ENCODE results near the gene NOS1AP. TPM values are rescaled to one million over a fixed set of nuclear protein-coding genes. Genes with fewer than 3 reads are reported as not detected.
A peak's percentile ranks its signal among the peaks of the same experiment; 100 is the strongest.
"Not testable (repeated sequence)": the region's sequence is repeated elsewhere in the genome, so short reads cannot be mapped to it uniquely, and the experiment has no call there.

Gene NOS1AP
- total RNA-seq, 2 donors from 2014 or later, result 11.3 to 14.4 TPM

DNA sequence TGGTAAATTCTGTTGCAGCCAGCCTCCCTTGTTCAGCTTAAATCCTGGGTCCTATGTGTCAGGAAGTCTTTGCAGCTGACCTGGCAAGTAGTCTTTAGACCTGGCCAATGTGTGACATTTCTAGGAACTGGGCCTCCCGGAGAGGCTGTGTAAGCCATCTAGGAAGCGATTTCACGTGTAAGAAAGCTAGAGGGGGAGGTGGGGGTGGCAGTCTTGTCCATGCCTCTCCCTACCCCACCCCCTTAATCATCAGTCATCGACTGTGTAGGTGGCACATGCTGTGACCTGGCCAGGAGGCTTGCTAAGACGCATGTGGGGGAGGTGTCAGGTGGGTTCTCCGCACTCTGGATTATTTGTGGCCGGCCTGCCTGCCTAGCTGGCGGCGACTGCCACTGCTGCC is 320.5 kb downstream of the NOS1AP start:
- intact Hi-C loops (cut with DNase I, micrococcal nuclease), result loop anchor here (5.0 to 10.0 kb wide), 2 partner anchors 333 to 335 kb away; no protein-coding TSS in a partner anchor
- ATAC-seq (no peak), DNase-seq (peak in 1 of 2 donors; percentile 6)

DNA sequence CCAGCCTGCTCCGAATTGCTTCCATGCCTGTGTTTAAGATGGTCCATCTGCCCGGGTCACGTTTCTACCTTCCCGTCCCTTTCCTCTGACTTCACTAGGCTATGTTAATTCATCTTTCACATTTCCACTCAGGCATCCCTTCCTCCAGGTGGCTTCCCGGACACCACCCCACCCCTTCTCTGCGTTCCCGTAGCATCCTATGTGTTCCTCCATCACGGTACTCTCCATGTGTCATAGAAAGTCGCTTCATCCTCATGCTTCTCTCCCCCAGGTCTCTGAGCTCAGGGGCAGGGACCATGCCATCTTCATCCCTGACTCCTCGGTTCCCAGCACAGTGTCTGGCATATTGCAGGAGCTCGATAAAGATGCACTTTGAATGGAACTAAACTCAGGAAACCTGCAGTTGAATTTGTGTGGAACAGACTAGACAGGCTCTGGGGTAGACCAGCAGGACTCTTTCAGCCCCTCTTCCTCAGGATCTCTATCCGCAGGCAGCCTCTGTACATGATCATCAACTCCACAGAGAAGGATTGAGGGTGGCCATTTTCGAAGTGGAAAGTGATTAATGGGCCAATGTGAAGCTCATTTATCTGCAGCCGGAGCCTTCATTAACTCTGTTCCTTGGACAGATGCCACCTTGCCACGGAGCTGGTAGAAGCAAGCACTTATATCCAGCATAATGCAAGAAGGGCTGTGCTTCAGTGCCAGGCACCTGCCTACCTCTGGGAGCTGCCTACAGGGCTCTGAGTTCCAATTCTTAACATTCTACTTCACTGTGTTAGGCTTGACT is 321.1 kb downstream of the NOS1AP start:
- intact Hi-C loops (cut with DNase I, micrococcal nuclease), result loop anchor here (5.0 to 10.0 kb wide), 2 partner anchors 333 to 336 kb away; no protein-coding TSS in a partner anchor
- DNase-seq, result no peak
- ATAC-seq, result no peak

DNA sequence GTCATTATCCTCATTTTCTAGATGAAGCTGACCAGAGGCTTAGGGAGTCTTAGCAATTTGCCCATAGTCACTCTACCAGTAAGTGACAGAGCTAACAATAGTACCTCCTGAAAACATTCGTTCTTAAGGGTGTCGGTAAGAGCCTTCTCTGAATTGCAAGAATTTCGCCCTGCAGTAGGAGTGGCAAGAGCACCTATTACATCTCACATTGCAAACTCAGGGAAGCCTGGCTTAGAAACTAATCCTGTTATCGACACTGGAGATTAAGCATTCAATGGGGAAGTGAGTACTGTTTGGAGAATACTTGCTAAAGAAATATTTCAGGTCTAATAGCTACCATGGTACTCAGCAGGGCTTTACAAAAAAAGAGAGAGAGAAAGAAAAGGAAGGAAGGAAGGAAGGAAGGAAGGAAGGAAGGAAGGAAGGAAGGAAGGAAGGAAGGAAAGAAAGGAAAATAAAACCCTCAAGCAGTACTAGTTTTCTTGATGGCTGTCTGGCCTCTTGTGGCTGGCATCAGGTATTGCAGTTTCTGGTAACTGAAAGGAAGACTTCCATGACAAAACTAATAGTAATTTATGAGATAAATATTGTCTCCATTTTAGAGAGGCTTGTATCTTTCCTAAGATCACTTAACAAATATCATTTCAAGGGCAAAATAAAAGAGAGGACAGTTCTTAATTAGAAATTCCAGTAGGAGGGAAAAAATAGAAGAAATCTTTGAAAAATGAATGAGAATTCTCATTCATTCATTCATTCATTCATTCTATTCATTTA is 322.5 kb downstream of the NOS1AP start:
- ATAC-seq (peak; percentile 62), DNase-seq (peak in 1 of 2 donors; percentile 34)
- intact Hi-C loops (cut with DNase I, micrococcal nuclease), result loop anchor here (5.0 to 10.0 kb wide), 2 partner anchors 335 to 337 kb away; no protein-coding TSS in a partner anchor

DNA sequence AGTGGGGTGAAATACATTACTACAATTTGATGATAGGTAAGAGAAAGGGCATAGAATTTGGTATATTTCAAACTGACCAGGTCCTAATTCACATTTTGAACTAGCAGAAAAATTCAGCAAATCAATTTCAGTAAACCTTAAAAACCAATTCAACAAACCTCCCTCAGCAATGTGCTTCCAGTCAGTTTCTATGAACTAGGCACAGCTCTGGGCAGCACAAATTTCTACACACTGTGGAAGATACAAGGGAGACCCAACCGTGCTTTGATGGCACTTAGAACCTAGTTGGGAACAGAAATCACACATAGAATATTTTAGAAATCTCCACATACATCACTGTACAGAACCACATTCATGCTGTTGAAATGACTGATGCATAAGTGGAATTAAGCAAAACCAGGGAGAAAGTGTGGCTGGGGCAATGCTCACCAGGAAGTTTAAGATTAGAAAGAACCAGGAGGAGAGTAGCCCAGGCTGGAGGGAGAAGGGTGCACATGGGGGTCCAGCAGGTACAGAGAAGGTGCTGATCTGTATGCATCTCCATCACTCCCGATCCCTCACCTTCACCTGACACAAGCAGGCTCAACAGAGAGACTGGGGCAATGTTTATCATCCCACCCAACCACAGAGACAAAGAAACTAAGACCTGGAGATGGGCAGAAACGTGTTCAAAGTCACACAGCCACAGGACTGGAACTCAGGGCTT is 326.9 kb downstream of the NOS1AP start:
- intact Hi-C loops (cut with DNase I, micrococcal nuclease), result loop anchor here in 1 of 2 donors (10.0 kb wide), 1 partner anchor 342 kb away; no protein-coding TSS in a partner anchor
- ATAC-seq, result no peak

DNA sequence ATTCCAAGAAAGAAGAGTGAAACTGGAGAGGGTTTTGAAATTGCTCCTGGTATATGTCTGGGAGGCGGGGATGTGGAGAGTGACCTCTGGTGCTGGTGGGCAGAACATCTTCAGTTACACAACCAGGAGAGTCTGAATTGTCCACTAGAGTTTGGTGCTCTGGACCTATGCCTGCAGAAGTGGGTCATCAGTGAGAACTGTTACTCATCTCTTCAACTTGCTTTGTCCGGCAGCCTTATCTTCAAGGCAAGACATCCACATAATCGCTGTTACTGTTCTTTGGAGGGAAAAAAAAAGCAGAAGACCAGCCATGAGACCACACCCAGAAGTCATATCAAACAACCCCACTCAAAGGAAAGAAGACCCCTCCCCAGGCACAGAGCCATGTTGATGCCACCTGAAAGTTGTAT is 327.6 kb downstream of the NOS1AP start:
- intact Hi-C loops (cut with DNase I, micrococcal nuclease), result loop anchor here in 1 of 2 donors (10.0 kb wide), 1 partner anchor 342 kb away; no protein-coding TSS in a partner anchor
- no peak for ATAC-seq
- DNase-seq, result no peak

More for the DNA sequence above, 326.9 kb downstream of the NOS1AP start:
- DNase-seq, result no peak

DNA sequence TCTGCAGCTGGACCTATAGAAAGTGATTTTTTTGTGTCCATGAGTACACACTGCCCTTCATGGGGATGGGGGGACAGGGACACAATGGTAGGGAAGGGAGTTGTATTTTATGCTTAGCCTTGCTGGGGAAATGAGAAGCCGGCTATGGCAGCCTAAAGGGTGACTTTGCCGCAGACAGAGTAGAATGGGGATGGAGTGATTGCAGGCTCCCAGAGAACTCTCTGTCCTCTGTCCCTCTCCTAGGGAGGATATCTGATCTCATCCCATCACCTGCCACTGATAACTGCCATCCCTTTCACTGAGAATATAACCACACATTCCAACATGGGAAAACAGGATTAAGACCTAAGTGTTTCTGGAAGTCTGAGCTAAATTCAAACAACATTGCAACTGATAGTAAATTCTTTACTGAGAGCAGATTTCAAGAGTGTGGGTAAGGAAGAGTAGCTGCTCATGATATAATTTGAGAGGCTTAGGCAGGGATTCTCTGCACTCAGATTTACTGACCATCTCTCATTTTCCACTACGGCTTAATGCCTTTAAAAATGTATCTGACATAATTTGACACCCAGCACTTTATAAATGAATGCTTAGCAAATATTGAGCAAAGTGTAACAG is 328.6 kb downstream of the NOS1AP start:
- DNase-seq (no peak), ATAC-seq (no peak)
- intact Hi-C loops (cut with DNase I, micrococcal nuclease), result loop anchor here in 1 of 2 donors (10.0 kb wide), 1 partner anchor 343 kb away; no protein-coding TSS in a partner anchor

DNA sequence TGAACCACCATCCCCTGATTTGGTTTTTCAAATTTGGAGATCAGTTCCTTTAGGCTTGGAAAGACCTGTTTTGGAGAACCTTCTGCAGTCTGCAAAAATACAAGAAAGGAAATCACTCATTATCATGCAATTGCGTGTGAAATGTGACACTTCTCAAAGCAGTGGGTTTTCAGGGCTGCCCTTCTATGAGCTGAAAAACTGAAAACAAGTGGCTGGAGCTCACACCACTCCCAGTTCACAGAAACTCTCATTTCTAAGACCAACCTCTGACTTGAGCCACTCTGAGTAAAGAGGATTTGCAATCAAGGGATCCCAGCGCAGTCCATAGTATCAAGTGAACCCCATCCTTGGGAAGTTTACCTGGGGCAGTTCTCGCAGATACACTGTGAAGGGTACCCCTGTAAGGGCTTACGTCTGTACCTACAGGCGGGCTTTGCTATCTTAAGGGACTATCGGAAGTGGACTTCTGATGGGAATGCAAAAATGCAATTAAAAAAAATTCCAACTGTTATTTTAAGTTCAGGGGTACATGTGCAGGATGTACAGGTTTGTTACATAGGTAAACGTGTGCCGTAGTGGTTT is 329.6 kb downstream of the NOS1AP start:
- ATAC-seq, result no peak
- intact Hi-C loops (cut with DNase I, micrococcal nuclease), result loop anchor here in 1 of 2 donors (10.0 kb wide), 1 partner anchor 344 kb away; no protein-coding TSS in a partner anchor
- DNase-seq, result no peak

DNA sequence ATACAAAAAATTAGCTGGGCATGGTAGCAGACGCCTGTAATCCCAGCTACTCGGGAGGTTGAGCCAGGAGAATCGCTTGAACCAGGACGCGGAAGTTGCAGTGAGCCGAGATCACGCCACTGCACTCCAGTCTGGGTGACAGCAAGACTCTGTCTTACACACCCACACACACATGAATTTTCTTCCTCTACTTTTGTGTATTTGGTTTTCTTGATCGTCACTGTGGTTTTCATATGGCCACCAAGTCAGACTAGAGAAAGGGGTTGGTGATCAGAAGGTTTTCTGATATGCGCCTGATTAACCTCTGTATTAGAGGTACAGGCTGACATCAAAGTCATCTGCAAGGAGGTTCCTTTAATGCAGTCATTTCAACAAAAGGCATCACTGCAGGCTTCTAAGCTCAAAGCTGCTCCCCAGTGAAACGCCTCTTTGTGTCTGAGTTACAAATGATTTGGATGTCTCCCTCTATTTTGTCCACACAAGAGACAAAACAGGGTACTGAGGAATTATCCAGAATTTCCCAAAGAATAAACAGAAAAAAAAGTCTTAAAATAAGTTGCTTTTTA is 331.4 kb downstream of the NOS1AP start:
- intact Hi-C loops (cut with DNase I, micrococcal nuclease), result no loop called here
- DNase-seq (no peak), ATAC-seq (no peak)

DNA sequence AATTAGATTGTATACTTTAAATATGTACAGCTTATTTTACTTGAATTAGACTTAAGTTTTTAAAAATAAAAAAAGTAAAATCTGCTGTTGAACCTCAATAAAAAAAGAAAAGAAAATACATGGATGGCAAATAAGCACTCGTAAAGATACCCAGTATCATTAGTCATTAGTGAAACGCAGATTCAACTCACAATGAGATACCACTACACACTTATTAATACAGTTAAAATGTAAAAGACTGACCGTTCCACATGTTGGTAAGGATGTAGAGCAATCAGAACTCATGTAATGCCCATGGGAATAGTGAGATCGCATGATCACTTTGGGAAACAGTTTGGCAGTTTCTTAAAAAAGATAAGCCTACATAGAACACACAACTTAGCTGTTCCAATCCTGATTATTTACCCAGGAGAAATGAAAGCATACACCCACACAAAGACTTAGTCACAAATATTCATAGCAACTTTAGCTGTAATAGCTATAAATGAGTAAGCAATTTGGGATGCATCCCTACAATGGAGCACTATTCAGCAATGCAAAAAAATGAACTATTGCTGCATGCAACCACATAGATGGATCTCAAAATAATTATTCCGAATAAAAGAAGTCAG is 335.2 kb downstream of the NOS1AP start:
- ATAC-seq (no peak), DNase-seq (no peak)
- intact Hi-C loops (cut with DNase I, micrococcal nuclease), result no loop called here

DNA sequence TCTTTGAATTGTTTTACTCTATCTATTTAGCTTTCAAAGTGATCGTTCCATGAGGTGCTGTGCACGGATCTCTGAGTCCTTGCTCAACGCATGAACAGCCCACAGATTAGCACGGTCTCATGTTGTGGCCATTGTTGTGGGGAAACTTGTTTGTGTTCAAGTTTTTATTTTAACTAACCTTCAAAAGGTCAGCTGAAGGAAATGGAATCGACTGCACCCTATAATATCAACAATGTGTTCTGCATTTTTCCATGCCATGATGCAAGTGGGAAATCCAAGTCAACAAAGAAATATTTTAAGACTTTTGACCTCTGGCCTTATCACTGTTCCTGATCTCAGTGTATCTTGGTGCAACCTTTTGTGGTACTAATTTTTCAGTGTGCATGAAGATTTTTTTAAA is 336.3 kb downstream of the NOS1AP start:
- intact Hi-C loops (cut with DNase I, micrococcal nuclease), result no loop called here
- no peak for DNase-seq

DNA sequence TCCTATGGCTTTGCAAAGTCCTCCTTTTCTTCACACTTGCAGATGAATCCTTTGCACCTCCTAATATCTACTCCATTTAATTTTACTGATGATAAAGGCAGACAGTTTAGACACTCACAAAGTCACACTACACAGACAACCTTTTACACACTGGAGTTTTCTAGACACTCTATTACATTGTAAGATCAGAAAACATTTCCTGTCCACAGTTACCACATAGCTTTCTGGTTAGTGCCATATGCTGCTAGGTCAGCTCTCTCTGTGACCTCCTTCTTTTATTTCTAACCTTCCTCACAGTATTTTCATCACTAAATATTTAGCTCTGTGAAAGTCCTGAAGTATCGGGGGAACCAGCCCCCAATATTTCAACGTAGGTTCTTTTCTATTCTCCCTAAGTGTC is 337.3 kb downstream of the NOS1AP start:
- ATAC-seq (no peak), DNase-seq (no peak)
- intact Hi-C loops (cut with DNase I, micrococcal nuclease), result no loop called here

More for the DNA sequence above, 336.3 kb downstream of the NOS1AP start:
- ATAC-seq, result no peak

DNA sequence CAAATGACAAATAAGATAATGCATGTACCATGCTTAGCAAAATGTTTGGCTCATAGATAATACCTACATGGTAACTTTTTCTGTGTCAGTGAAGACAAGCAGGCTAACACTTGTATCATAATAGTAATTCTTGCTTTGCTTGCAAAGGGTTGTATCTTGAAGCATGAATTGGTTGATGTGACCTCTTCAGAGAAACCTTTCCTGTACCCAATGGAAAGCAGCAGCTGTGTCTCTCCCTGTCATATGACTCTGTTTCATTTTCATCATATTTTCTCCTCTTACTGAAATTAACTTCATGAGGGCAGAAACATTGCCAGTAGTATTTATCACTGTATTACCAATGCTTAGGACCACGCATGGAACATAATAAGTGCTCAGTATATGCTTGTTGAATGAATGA is 338.0 kb downstream of the NOS1AP start:
- ATAC-seq (no peak), DNase-seq (no peak)
- intact Hi-C loops (cut with DNase I, micrococcal nuclease), result no loop called here

DNA sequence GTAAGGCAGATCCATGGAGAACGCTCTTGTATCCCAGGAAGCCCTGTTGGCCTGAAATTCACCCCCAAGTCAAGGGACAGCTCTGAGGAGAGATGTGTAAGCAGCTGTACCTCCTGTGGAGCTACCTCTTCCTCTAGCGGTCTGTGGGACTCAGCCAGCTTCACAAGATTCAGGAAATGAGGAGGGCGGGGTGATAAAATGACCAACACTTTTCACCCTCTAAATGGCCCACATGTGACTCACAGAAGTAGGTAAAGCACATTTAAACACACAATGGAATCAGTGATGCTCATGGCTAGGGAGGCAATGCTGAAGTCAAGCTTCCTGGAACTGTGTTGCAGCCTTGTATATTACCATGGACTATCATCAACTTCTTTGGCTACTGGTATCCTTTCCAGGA is 342.5 kb downstream of the NOS1AP start, which contains the start of gene SH2D1B:
Gene SH2D1B, minus strand, starts transcription at position 135 of the 400 bp plus-strand sequence. Its CDS starts 120 bp downstream, at position 15.
- ATAC-seq (peak; percentile 34), DNase-seq (no peak)
- intact Hi-C loops (cut with DNase I, micrococcal nuclease), result no loop called here

DNA sequence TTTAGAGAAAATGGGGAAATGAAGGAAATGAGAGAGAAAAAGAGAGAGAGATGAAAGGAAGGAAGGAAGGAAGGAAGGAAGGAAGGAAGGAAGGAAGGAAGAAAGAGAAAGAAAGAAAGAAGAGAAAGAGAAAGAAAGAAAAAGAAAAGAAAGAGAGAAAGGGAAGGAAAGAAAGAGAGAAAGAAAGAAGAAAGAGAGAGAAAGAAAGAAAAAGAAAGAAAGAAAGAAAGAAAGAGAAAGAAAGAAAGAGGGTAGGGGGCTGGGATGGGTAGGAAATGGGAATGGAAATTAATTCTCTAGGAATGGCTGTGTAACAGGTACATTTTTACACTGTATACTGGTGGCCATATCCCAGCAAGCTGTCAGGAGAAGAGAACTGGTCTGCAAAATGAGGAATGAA is 346.7 kb downstream of the NOS1AP start:
- DNase-seq (no peak), ATAC-seq (no peak)
- intact Hi-C loops (cut with DNase I, micrococcal nuclease), result no loop called here

DNA sequence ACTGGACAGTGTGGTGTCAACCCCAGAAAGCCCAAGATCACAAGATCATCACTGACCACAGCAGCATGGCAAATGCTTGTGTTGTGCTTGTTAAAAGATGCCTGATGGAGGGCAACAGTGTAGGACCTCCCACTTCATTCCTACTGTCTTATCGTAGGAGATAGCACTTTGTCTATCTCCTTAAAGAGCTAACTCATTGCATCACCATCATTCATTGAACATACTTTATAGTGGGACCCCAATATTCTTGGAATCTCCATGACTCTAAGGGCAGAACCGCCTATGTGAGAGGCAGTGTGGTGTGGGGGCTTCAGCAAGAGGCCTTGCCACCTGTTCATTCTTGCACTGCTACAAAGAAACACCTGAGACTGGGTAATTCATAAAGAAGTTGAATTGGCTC is 347.4 kb downstream of the NOS1AP start:
- no peak for ATAC-seq
- intact Hi-C loops (cut with DNase I, micrococcal nuclease), result no loop called here
- no peak for DNase-seq

DNA sequence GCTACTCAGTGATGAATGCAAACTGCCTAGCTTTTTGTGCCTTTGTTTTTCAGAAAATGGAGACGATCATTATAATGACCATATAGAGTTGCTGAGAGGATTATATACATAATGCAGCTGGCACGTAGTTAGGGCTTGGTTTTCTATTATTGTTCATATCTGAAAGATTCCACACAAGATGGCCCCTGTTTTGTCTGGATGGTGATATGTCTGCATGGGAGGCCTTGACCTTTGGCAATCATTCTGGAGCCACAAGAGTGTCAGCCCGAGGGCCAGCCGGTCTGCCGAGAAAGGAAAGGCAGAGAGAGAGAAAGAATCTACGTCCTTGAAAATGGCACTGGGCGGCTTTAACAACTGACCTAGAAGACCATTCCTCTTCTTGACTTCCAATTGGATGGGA is 348.2 kb downstream of the NOS1AP start:
- no peak for DNase-seq
- ATAC-seq, result no peak
- intact Hi-C loops (cut with DNase I, micrococcal nuclease), result no loop called here

DNA sequence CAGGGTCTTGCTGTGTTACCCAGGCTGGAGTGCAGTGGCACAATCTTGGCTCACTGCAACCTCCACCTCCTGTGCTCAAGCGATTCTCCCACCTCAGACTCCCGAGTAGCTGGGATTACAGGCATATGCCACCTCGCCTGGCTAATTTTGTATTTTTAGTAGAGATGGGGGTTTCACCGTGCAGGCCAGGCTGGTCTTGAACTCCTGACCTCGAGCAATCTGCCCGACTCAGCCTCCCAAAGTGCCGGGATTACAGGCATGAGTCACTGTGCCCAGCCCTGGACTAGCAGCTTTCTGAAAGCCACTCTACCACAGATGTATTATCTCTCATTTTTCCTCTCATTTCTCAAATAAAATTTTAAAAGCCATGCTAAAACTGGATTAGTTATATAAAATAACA is 349.1 kb downstream of the NOS1AP start:
- DNase-seq (peak; percentile 15 to 45), ATAC-seq (peak; percentile 51)
- intact Hi-C loops (cut with DNase I, micrococcal nuclease), result not testable (repeated sequence)

Measured in left colon (tissue), 2 donors.